LHCN-M2 (cell line): ENCODE data around the gene GPR21. TPM values are rescaled to one million over a fixed set of nuclear protein-coding genes. Genes with fewer than 3 reads are reported as not detected.

Experiments
- DNase-seq: peaks from one replicate; pipeline ENCODE4 v3.0.0-alpha.2; 2012; ENCODE audit warnings: low read depth
- polyA plus RNA-seq: library from polyadenylated mRNA; unstranded; fragments of >200 nt; gene quantifications from one replicate; pipeline ENCODE4 v1.2.1, GENCODE V29; 2012; ENCODE audit warnings: missing spikeins
- total RNA-seq: library from RNA; depleted of rRNA; stranded (reverse); fragments of >200 nt; gene quantifications from 2 replicates; pipeline ENCODE4 v1.2.3, GENCODE V29; 2014; rRNA removed

Gene GPR21, protein sequence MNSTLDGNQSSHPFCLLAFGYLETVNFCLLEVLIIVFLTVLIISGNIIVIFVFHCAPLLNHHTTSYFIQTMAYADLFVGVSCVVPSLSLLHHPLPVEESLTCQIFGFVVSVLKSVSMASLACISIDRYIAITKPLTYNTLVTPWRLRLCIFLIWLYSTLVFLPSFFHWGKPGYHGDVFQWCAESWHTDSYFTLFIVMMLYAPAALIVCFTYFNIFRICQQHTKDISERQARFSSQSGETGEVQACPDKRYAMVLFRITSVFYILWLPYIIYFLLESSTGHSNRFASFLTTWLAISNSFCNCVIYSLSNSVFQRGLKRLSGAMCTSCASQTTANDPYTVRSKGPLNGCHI
- 0.11 TPM in 1 of 2 replicates, not detected in the other for total RNA-seq
- polyA plus RNA-seq: 0.09 TPM

DNA sequence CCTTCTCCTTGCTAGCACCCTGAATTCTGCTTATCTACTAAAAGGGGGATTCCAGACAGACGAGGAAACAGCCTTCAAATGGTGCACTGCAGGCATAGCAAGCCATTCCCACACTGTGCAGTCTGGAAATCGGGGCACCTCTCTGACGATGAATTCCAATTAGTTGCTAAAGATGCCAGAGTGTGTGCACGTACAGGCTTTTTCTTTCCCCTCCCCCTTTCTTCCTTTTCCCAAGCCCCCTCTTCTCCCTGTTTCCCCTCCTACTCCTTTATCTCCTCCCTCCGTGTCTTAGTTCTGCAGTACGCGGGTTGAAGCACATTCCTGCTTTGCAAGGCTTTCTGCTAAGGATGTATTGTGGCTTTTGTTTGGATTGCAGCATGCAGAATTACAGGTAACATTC is at the start of gene GPR21:
GPR21 (plus strand) TSS at position 316 of the 400 bp plus-strand sequence. CDS start 900 bp downstream, outside the sequence.
- DNase-seq: no peak

DNA sequence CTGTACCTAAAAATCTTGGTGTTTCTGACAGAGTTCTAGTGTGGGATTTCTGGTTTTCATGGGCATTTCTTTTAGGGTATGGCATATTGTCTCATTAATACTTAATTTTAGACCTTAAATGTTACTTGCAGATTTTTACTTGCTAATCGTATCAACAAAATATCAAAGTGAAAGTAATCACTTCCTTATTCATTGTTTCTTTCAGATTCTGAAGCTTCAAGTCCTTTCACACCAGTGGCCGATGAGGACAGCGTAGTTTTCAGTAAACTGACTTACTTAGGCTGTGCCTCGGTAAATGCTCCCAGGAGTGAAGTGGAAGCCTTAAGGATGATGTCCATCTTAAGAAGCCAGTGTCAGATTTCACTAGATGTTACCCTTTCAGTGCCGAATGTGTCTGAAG is 47.5 kb upstream of the GPR21 start:
- DNase-seq: no peak

DNA sequence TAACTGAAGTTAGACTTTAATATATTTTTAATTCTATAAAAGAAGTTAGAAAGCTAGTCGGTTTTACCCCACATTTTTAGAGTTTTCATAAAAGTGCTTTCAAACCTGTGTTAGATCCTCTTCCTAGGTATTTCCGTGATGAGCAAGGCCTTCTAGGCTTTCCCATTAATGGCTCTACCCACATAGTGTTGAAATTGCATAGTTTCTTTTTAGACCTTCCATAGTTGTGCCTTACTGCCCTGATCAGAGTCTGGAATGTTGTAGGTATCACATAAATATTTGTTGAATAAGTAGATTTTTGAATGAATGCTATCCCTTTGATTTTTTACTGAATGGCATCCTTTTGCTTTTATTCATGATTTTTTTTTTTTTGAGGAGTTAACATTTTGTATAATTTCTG is 45.3 kb upstream of the GPR21 start:
- no peak for DNase-seq

DNA sequence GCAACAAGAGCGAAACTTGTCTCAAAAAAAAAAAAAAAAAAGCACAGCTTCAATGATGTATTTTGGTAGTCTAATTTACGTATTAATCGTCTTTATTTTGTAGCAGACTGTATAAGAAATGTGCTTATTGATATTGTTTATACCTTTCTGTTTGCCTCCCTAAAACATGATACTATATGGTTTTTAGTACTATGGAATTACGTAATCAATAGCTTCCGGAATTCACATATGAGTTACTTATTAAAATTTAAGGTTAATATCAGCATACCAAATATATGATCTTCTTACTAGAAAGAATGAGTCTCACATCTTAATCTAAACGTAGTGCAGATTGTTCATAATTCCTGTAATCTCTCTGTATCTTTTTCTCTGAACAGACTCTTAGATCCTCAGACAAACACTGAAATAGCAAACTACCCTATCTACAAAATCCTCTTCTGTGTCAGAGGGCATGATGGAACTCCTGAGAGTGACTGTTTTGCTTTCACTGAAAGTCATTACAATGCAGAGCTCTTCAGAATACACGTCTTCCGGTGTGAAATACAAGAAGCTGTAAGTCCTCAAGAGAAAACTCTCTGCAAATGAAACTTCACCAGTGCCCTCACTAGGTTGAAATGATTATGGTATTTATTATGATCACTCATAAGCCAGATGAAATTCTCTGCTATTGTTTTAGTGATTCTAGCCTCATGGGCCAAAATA is 44.4 kb upstream of the GPR21 start:
- DNase-seq: no peak

DNA sequence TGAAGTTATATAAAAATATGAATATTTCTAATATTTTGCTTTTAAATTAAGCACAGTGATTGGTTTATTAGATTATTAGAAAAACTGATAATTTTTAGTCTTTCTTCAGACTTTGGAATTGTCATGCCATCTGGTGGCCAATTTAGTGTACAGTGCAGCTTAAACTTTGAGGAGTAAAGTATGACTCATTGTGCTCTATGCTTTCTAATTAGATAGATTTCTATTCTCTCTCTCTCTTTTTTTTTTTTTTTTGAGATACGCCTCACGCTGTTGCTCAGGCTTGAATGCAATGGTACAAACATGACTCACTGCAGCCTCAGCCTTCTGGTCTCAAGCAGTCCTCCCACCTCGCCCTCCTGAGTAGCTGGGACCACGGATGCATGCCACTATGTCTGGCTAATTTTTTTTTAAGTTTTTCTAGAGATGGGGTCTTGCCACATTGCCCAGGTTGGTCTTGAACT is 42.1 kb upstream of the GPR21 start:
- DNase-seq: peak; percentile 90

DNA sequence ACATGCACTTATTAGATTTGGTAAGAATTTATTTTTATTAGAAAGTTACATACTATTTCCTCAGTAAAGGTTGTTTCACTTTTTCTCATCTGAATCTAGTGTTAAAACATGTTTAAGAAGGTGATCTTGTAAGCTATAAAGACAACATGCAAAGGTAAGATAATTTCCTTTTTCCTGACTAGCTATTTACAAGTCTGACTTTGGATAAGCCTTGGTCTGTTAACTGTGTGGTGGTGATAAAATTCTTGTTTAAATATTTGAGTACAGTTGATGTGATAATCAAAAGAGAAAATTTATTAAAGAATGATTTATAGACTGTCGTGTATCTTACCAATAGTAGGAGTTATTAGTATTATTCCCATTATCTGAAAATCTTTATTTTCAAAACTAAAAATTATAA is 36.9 kb upstream of the GPR21 start:
- DNase-seq: no peak

DNA sequence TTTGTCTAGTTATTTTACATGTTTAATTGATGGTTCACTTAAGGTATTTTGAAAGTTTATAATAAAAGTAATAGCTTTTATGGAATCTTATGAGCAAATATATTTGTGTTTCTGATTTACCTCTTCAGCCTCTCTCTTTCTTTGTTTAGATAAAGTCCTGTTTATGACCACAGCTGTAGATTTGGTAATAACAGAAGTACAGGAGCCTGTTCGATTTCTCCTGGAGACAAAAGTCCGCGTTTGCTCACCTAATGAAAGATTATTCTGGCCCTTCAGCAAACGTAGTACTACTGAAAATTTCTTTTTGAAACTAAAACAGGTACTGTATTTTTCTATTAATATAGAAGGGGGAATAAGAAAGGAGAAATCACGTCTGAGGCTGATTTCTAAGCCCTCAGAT is 35.0 kb upstream of the GPR21 start:
- DNase-seq: no peak

DNA sequence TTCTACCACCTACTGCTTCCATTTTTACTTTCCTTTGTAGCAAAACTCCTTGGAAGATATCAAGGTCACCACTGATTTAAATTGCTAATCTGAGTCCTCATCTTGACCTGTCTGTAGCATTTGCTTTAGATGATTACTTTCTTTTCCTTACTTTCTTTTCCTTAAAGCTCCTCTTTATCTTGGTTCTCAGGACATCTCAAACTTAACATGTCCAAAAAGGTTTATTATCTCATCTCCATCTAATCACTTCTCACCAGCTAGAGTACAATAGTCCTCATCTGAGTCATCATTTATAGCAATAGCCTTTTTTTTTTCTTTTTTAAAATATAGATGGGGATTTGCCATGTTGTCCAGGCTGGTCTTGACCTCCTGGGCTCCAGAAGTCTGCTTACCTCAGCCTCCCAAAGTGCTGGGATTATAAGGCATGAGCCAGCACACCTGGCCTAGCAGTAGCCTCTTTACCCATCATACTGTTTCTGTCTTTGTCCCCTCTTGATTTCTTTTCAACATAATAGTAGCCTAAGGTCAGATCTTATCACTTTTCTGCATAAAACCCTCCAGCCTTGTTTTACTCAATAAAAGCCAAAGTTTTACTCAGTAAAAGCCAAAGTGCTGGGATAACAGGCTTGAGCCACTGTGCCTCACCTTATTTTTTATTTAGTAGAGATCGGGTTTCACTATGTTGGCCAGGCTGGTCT is 32.9 kb upstream of the GPR21 start:
- DNase-seq: no peak

DNA sequence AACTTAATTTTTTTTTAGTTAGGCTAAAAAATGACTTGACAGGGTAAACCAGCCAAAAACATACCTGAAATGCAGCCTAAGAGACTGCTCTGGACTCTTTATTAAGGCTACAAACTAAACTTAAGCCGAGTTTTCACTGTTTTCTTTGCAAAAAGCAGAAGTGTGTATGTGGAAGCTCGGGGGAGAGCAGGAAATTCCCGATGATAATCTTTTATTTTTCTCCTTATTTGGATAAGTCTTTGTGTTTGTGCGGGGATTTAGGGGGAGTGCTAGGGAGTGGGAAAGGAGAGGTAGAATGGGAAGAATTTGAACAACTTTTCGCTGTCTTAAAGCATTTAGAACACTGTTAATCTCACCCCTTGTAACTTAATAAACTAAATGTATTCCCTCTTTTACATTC is 30.7 kb upstream of the GPR21 start:
- no peak for DNase-seq

DNA sequence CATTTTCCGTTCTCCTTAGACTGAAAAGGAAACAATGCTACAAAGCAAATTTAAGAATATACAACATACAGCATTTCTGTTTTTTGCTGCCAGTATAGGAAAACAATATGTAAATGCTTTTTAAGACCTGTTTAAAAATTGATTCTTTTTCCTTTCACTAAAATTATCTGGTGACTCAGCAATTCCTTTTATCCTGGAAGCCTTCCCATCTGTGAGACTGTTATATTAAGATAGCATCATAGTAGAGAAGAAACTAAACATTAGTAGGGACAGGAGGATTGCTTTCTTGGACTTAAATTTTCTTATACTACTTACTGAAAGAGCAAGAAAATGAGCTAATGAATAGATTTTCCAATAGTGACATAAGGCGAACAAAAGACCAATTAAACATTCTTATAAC is 30.0 kb upstream of the GPR21 start:
- no peak for DNase-seq

DNA sequence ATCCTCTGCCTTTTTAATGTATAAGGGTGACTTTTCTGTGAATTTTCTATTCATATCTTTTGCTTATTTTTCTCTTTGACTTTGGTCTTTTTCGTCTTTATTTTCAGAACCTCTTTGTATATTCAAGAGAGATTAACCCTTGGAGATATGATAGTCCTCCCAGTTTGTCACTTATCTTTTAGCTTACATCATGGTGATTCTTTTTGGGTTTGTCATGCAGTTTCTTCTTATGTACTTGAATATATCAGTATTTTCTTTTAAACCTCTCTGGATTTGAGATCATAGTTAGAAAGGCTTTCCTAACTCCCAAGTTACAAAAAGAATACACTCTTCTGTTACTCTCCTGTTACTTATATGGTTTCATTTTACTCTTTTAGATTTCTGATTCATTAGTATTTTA is 27.5 kb upstream of the GPR21 start:
- DNase-seq: no peak

DNA sequence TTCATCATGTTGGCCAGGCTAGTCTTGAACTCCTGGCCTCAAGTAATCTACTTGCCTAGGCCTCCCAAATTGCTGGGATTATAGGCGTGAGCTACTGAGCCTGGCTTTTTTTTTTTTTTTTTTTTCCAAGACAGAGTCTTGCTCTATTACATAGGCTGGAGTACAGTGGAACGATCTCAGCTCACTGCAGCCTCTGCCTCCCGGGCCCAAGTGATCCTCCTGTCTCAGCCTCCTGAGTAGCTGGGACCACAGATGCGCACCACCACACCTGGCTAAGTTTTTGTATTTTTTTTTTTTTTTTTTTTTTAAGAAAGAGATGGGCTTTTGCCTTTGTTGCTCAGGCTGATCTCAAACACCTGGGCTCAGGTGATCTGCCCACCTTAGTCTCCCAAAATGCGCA is 26.2 kb upstream of the GPR21 start:
- DNase-seq: no peak

DNA sequence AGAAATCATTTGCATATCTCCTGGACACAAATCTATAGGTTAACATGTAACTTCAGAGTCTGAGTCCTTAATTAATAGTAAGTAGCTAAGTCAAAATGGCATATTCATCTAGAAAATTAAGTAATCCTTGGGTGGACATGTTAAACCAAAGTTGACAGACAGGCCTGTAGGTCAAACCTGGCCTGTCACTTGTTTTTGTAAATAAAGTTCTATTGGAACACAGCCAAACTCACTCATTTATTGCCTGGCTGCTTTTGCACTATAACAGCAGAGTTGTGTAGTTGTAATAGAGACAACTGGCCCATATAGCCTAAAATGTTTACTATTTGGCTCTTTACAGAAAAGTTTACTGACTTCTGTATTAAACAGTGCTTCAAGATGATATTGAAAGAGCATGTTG is 24.6 kb upstream of the GPR21 start:
- DNase-seq: no peak

DNA sequence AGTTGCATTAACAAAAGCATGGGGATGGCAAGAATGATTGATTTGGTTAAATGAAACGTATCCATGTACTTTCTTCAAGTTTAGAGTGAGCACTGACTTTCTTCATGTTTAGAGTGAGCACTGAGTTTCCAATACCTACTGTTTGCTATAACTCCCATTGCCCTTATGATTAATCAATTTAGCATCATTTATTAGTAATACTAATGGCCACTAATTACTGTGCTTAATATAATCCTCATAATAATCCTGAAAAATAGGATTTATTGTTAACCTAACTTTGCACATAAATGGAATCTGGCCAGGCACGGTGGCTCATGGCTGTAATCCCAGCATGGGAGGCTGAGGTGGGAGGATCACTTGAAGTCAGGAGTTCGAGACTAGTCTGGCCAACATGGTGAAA is 22.1 kb upstream of the GPR21 start:
- no peak for DNase-seq

DNA sequence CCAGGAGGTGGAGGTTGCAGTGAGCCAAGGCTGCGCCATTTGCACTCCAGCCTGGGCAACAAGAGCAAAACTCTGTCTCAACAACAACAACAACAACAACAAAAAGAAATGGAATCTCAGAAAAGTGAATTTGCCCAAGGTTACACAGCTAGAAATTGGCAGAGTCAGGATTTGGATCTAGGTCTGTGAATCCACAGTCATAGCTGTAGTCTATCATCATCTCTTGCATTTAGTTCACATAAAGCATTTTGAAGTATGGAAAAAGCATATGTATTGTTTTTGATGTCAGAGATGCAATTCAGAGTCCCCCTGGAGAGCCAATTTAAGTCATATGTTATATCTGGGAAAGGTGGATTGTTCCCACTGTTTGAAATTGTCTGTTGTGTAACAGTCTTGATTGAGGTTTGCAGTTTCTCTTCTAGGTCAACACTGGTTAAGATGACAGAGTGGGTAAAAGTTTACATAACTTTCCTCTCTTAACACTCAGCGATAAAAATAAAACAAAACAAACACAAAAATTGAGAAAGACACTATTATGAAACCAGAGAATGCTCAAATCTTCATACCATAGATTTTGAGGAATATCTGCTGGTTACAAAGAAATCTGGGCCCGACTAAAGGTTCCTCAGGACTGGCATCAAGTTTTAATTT is 21.5 kb upstream of the GPR21 start:
- DNase-seq: peak; percentile 20

DNA sequence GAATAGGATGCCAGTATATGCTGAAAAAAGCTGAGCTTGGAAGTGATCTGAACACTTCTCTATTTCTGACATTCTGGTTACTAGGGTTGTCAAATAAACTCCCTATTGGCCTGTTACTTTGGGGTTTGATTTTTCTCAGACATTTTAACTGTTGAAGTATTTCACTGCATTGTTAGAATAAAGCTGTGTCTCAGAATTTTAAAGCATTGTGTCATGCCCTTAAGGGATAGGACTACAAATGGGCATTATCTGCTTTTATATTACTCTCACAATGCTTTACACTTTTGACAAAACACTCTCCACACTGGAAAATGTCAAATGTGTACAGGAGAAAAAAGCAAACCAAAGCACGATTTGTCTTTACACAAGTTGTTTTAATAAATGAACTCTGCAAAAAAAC is 16.8 kb upstream of the GPR21 start:
- no peak for DNase-seq

DNA sequence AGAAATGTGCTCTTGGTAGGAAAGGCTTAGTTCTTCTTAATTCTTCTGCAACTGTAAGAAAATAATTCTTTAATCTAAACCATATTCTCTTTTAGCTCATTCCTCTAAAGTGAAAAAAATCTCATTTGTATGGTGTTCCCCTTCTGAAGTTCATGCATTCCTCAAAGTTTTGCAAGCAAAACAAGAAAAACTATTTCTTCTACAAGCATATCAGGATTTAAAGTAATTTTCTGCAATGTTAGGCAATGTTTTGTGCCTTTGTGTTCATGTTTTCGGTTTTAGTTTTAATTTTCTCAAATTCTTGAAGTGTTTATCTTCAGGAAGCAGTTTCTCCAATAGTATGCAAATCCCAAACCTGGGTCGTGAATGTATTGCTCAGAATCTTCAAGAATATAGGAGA is 12.7 kb upstream of the GPR21 start:
- no peak for DNase-seq

DNA sequence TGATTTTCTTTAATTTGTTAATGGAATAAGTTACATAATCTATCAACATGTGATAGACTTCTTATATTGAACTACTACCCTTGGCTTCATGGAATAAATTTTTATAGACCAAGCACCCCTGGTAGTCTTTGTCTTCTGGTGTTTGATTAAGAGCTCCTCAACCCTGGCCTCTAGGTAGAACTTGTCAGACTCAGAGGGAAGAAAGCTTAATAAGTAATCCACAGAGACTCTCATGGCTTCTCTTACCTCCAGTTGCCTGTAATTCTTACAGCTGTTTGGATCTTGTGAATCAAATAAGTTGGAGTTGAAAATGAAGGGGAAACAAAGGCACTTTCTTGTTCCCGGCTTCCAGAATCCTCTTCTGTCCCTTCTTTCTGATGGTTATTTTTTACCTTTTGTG is 7.0 kb upstream of the GPR21 start:
- no peak for DNase-seq

DNA sequence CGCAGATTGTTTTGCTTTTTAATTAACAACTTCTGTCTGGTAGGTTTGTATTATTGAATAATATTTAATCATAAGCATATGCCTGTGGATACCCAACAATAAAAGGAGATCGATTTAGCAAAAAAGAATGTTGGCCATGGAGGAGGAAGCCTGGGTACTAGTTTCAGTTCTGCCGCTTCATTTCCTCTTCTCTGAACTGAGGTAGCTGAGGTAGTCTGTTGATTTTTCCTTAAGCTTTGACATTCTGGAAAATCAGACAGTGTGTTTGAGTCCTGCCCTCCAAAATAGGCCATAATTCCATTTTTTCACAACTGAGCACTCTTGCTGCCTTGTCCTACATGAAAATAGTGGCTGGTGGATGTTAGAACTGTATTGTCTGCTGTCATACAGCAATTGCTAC is 6.0 kb upstream of the GPR21 start:
- DNase-seq: no peak

DNA sequence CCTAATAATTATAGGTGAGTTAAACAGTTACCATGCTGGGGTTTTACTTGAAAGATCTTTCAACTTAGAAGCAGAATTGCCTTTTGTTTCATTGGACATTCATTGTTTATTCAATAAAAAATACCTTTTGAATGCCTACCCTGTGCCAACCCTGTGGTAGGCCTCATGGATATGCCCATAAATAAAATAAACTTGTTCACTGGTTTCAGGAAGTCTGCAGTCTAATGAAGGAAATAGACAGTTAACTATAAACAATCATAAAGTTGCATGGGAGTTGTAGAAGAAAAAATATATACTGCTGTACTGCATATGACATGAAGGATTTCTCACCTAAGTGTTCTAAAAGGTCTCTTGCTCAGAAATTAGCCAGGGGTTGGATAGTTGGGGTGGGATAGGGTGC is 5.3 kb upstream of the GPR21 start:
- DNase-seq: no peak

DNA sequence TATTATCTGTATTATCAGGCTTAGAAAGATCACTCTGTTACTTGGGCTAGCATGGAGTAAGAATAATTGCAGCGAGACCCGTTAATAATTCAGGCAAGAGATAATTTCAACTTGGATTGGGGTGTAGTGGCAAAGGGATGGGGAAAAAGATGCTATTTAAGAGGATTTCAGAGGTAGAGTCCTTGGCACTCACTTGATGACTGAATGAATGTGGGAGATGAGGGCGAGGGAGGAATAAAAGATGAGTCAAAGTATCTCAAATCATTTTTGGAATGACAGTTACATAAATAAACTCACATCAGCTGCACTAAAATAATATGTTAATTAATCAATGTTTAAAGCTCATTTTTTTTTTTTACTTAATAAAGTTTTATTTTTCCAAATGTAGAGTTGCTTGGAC is 4.5 kb upstream of the GPR21 start:
- DNase-seq: no peak

DNA sequence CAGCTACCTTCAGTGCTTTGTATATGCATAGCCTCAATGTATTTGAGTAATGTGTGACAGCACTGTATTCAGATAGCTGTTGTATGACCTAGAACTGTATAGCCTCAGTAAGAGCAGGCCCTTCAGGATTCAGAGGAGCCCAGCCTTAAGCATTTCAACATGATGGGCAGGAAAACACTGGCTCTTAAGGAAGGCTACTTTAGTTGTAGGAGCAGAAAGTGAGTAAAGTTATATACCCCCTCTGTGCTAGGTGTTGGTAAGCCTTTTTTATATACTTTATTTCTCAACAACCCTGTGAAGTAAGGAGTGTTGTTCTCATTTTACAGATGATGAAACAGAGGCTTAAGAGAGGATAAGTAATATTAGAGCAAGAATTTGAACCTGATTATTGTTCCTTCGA is 1.5 kb upstream of the GPR21 start:
- DNase-seq: no peak
